Measurements from ENCODE around the gene SLC3A2.
"Not testable (repeated sequence)": the region's sequence is repeated elsewhere in the genome, so short reads cannot be mapped to it uniquely, and the experiment has no call there.

SLC3A2 gene

GRCh38 chr11:62856333-62856895 lies 24.3 kb upstream of the SLC3A2 start:
- peak overlapping the region; percentile 94 for H4K91ac ChIP-seq (ENCODE audit: low read depth, low read length)
- peak overlapping the region; percentile 73 for H3K18ac ChIP-seq (ENCODE audit: low read length)
- peak overlapping the region; percentile 43 for H3K14ac ChIP-seq (ENCODE audit: low read length)
- peak overlapping the region; percentile 48 for H3K4ac ChIP-seq (ENCODE audit: low read depth, low read length)
- H3K27ac ChIP-seq (ENCODE audit: low read depth, low read length) = peak overlapping the region; percentile 92
- peak overlapping the region; percentile 39 for H4K8ac ChIP-seq (ENCODE audit: low read depth, low read length)
- peaks cover 17% of the 10 kb centered on the region for H3K79me2 ChIP-seq (ENCODE audit: control insufficient read depth, insufficient read depth, low read length, poor library complexity)
- no CpG with 5 or more reads among the region's 20 CpGs for WGBS (ENCODE audit: extremely low coverage, insufficient coverage, insufficient read length)
- DNase-seq = peak in 1 of 2 donors; percentile 24
- H3K9ac ChIP-seq (ENCODE audit: low read length) = peak overlapping the region; percentile 78
- peak overlapping the region; percentile 92 for H4K12ac ChIP-seq (ENCODE audit: low read depth, low read length)
- peak overlapping the region; percentile 28 for H2BK12ac ChIP-seq (ENCODE audit: low read length)
- H3K9me3 ChIP-seq (ENCODE audit: insufficient read depth, low read depth, low read length) = no peaks in the 10 kb centered on the region
- no peak overlapping the region for H3K23ac ChIP-seq (ENCODE audit: low read length)
- peak overlapping the region; percentile 74 for H3K4me3 ChIP-seq (ENCODE audit: low read depth, low read length)
- H3K27me3 ChIP-seq (ENCODE audit: insufficient read depth, low read length) = no peaks in the 10 kb centered on the region
- H3K4me2 ChIP-seq (ENCODE audit: low read length) = peak overlapping the region; percentile 71
- H3K4me1 ChIP-seq (ENCODE audit: control insufficient read depth in 1 of 2, insufficient read depth in 2 of 2, low read length in 2 of 2) = peaks cover 12 to 20% of the 10 kb centered on the region in 2 experiments
- peaks cover 22% of the 10 kb centered on the region for H3K79me1 ChIP-seq (ENCODE audit: low read length)
- peak overlapping the region; percentile 77 for H2BK5ac ChIP-seq (ENCODE audit: low read depth, low read length, poor library complexity)
- peak overlapping the region; percentile 84 for H2BK120ac ChIP-seq (ENCODE audit: insufficient read depth, low read length, poor library complexity)
- peak overlapping the region; percentile 57 for H2AK5ac ChIP-seq (ENCODE audit: low read length)
- H2AFZ ChIP-seq (ENCODE audit: insufficient read depth, low read length, poor library complexity) = peak overlapping the region; percentile 21
- peaks cover 3 to 29% of the 10 kb centered on the region in 2 experiments for H3K36me3 ChIP-seq (ENCODE audit: control insufficient read depth in 1 of 2, insufficient read depth in 2 of 2, low read length in 2 of 2)

- H2BK120ac ChIP-seq (ENCODE audit: insufficient read depth, low read length, poor library complexity) = peak overlapping the region; percentile 48
- H3K4me1 ChIP-seq (ENCODE audit: control insufficient read depth in 1 of 2, insufficient read depth in 2 of 2, low read length in 2 of 2) = peaks cover 12 to 25% of the 10 kb centered on the region in 2 experiments
- H3K4me3 ChIP-seq (ENCODE audit: low read depth, low read length) = no peak overlapping the region
- peak overlapping the region; percentile 75 for H2BK5ac ChIP-seq (ENCODE audit: low read depth, low read length, poor library complexity)
- DNase-seq = peak; percentile 86 to 94
- H3K23ac ChIP-seq (ENCODE audit: low read length) = no peak overlapping the region
- peak overlapping the region; percentile 52 for H2BK12ac ChIP-seq (ENCODE audit: low read length)
- H3K79me2 ChIP-seq (ENCODE audit: control insufficient read depth, insufficient read depth, low read length, poor library complexity) = peaks cover 19% of the 10 kb centered on the region
- no peaks in the 10 kb centered on the region for H3K9me3 ChIP-seq (ENCODE audit: insufficient read depth, low read depth, low read length)
- no peak overlapping the region for H3K4ac ChIP-seq (ENCODE audit: low read depth, low read length)
- H3K4me2 ChIP-seq (ENCODE audit: low read length) = peak overlapping the region; percentile 71
- peak overlapping the region; percentile 92 for H3K27ac ChIP-seq (ENCODE audit: low read depth, low read length)
- no peak overlapping the region for H3K9ac ChIP-seq (ENCODE audit: low read length)
- H3K36me3 ChIP-seq (ENCODE audit: control insufficient read depth in 1 of 2, insufficient read depth in 2 of 2, low read length in 2 of 2) = peaks cover 0 to 19% of the 10 kb centered on the region in 2 experiments
- WGBS (ENCODE audit: extremely low coverage, insufficient coverage, insufficient read length) = no CpG with 5 or more reads among the region's 2 CpGs
- no peak overlapping the region for H4K12ac ChIP-seq (ENCODE audit: low read depth, low read length)
- H3K18ac ChIP-seq (ENCODE audit: low read length) = no peak overlapping the region
- peak overlapping the region; percentile 80 for H3K14ac ChIP-seq (ENCODE audit: low read length)
- no peak overlapping the region for H2AK5ac ChIP-seq (ENCODE audit: low read length)
- H4K91ac ChIP-seq (ENCODE audit: low read depth, low read length) = peak overlapping the region; percentile 74
- peaks cover 24% of the 10 kb centered on the region for H3K79me1 ChIP-seq (ENCODE audit: low read length)
- peak overlapping the region; percentile 61 for H4K8ac ChIP-seq (ENCODE audit: low read depth, low read length)
- H3K27me3 ChIP-seq (ENCODE audit: insufficient read depth, low read length) = no peaks in the 10 kb centered on the region
- H2AFZ ChIP-seq (ENCODE audit: insufficient read depth, low read length, poor library complexity) = no peak overlapping the region
Measured at GRCh38 chr11:62857541-62857982, 23.1 kb upstream of the SLC3A2 start.

- Histone ChIP-seq H3K4ac (ENCODE audit: low read depth, low read length) (no peak overlapping the region), H3K4me2 (ENCODE audit: low read length) (peak overlapping the region; percentile 52), H2AFZ (ENCODE audit: insufficient read depth, low read length, poor library complexity) (no peak overlapping the region), H3K9ac (ENCODE audit: low read length) (no peak overlapping the region), H3K14ac (ENCODE audit: low read length) (peak overlapping the region; percentile 79), H3K23ac (ENCODE audit: low read length) (no peak overlapping the region), H3K36me3 (ENCODE audit: control insufficient read depth in 1 of 2, insufficient read depth in 2 of 2, low read length in 2 of 2) (peaks cover 2 to 14% of the 10 kb centered on the region in 2 experiments), H3K4me3 (ENCODE audit: low read depth, low read length) (no peak overlapping the region), H2BK12ac (ENCODE audit: low read length) (peak overlapping the region; percentile 27), H3K27me3 (ENCODE audit: insufficient read depth, low read length) (no peaks in the 10 kb centered on the region), H3K79me2 (ENCODE audit: control insufficient read depth, insufficient read depth, low read length, poor library complexity) (peaks cover 19% of the 10 kb centered on the region), H3K27ac (ENCODE audit: low read depth, low read length) (peak overlapping the region; percentile 92), H3K4me1 (ENCODE audit: control insufficient read depth in 1 of 2, insufficient read depth in 2 of 2, low read length in 2 of 2) (peaks cover 12 to 24% of the 10 kb centered on the region in 2 experiments), H2AK5ac (ENCODE audit: low read length) (no peak overlapping the region), H3K9me3 (ENCODE audit: insufficient read depth, low read depth, low read length) (no peaks in the 10 kb centered on the region), H2BK120ac (ENCODE audit: insufficient read depth, low read length, poor library complexity) (peak overlapping the region; percentile 83), H2BK5ac (ENCODE audit: low read depth, low read length, poor library complexity) (peak overlapping the region; percentile 24), H4K91ac (ENCODE audit: low read depth, low read length) (peak overlapping the region; percentile 88), H3K79me1 (ENCODE audit: low read length) (peaks cover 24% of the 10 kb centered on the region), H4K12ac (ENCODE audit: low read depth, low read length) (no peak overlapping the region), H4K8ac (ENCODE audit: low read depth, low read length) (no peak overlapping the region), H3K18ac (ENCODE audit: low read length) (no peak overlapping the region)
- WGBS (ENCODE audit: extremely low coverage, insufficient coverage, insufficient read length) = no CpG with 5 or more reads among the region's 7 CpGs
- DNase-seq = peak; percentile 67 to 92
Measured at GRCh38 chr11:62858201-62858600, 22.5 kb upstream of the SLC3A2 start.

GRCh38 chr11:62859281-62859703 lies 21.4 kb upstream of the SLC3A2 start:
- WGBS (ENCODE audit: extremely low coverage, insufficient coverage, insufficient read length) = no CpG with 5 or more reads among the region's 8 CpGs
- peak overlapping the region; percentile 63 for H2BK120ac ChIP-seq (ENCODE audit: insufficient read depth, low read length, poor library complexity)
- H3K4me1 ChIP-seq (ENCODE audit: control insufficient read depth in 1 of 2, insufficient read depth in 2 of 2, low read length in 2 of 2) = peaks cover 12 to 22% of the 10 kb centered on the region in 2 experiments
- not testable (repeated sequence) for H3K9ac ChIP-seq (ENCODE audit: low read length); H2AK5ac ChIP-seq (ENCODE audit: low read length); H2AFZ ChIP-seq (ENCODE audit: insufficient read depth, low read length, poor library complexity); H3K4me2 ChIP-seq (ENCODE audit: low read length); H3K23ac ChIP-seq (ENCODE audit: low read length); H3K9me3 ChIP-seq (ENCODE audit: insufficient read depth, low read depth, low read length); H3K27me3 ChIP-seq (ENCODE audit: insufficient read depth, low read length); H3K4me3 ChIP-seq (ENCODE audit: low read depth, low read length); H3K36me3 ChIP-seq (ENCODE audit: control insufficient read depth in 1 of 2, insufficient read depth in 2 of 2, low read length in 2 of 2)
- H3K14ac ChIP-seq (ENCODE audit: low read length) = peak overlapping the region; percentile 49
- DNase-seq = peak in 1 of 2 donors; percentile 49
- peak overlapping the region; percentile 42 for H2BK5ac ChIP-seq (ENCODE audit: low read depth, low read length, poor library complexity)
- H3K79me2 ChIP-seq (ENCODE audit: control insufficient read depth, insufficient read depth, low read length, poor library complexity) = peaks cover 19% of the 10 kb centered on the region
- peak overlapping the region; percentile 49 for H3K18ac ChIP-seq (ENCODE audit: low read length)
- H2BK12ac ChIP-seq (ENCODE audit: low read length) = peak overlapping the region; percentile 91
- H3K27ac ChIP-seq (ENCODE audit: low read depth, low read length) = peak overlapping the region; percentile 52
- H3K4ac ChIP-seq (ENCODE audit: low read depth, low read length) = peak overlapping the region; percentile 44
- peak overlapping the region; percentile 50 for H4K8ac ChIP-seq (ENCODE audit: low read depth, low read length)
- H4K91ac ChIP-seq (ENCODE audit: low read depth, low read length) = peak overlapping the region; percentile 85
- H3K79me1 ChIP-seq (ENCODE audit: low read length) = peaks cover 24% of the 10 kb centered on the region
- peak overlapping the region; percentile 46 for H4K12ac ChIP-seq (ENCODE audit: low read depth, low read length)
